HG03558 (cell line): ENCODE results near the gene CABLES1.

ENCODE experiments used
- ATAC-seq: cut with Tn5 transposase; IDR thresholded peaks from one replicate; pipeline ENCODE4 v1.9.1; 2021; ENCODE audit warnings: moderate number of reproducible peaks; ENCODE audit not compliant: unreplicated experiment; ENCODE audit errors: extremely low read depth

The CABLES1 gene

GRCh38 chr18:23209796-23210195 lies 74.5 kb downstream of the CABLES1 start:
- no peak for ATAC-seq

- no peak for ATAC-seq
Measured at GRCh38 chr18:23210526-23210925, 75.2 kb downstream of the CABLES1 start.

- no peak for ATAC-seq
Measured at GRCh38 chr18:23211146-23211545, 75.9 kb downstream of the CABLES1 start.

- ATAC-seq = no peak
Measured at GRCh38 chr18:23212161-23212560, 76.9 kb downstream of the CABLES1 start.

GRCh38 chr18:23213200-23213599 lies 77.9 kb downstream of the CABLES1 start:
- no peak for ATAC-seq

GRCh38 chr18:23217781-23218180 lies 82.5 kb downstream of the CABLES1 start:
- no peak for ATAC-seq

- ATAC-seq = no peak
Measured at GRCh38 chr18:23220355-23220754, 85.1 kb downstream of the CABLES1 start.

- no peak for ATAC-seq
Measured at GRCh38 chr18:23223641-23224040, 88.4 kb downstream of the CABLES1 start.

GRCh38 chr18:23225503-23225902 lies 90.2 kb downstream of the CABLES1 start:
- ATAC-seq = no peak

- no peak for ATAC-seq
Measured at GRCh38 chr18:23226391-23226790, 91.1 kb downstream of the CABLES1 start.

GRCh38 chr18:23226930-23227725 lies 91.8 kb downstream of the CABLES1 start:
- ATAC-seq = no peak

GRCh38 chr18:23227726-23228070 lies 92.4 kb downstream of the CABLES1 start:
- ATAC-seq = no peak

GRCh38 chr18:23228102-23229061 lies 93.1 kb downstream of the CABLES1 start:
- ATAC-seq = peak; percentile 33

- no peak for ATAC-seq
Measured at GRCh38 chr18:23229472-23229871, 94.2 kb downstream of the CABLES1 start.

- no peak for ATAC-seq
Measured at GRCh38 chr18:23230686-23231085, 95.4 kb downstream of the CABLES1 start.

GRCh38 chr18:23231340-23232021 lies 96.2 kb downstream of the CABLES1 start:
- peak; percentile 64 for ATAC-seq

- no peak for ATAC-seq
Measured at GRCh38 chr18:23232331-23232730, 97.0 kb downstream of the CABLES1 start.

- ATAC-seq = no peak
Measured at GRCh38 chr18:23234619-23235018, 99.3 kb downstream of the CABLES1 start.

GRCh38 chr18:23235336-23235735 lies 100.1 kb downstream of the CABLES1 start:
- no peak for ATAC-seq

- ATAC-seq = no peak
Measured at GRCh38 chr18:23235860-23236259, 100.6 kb downstream of the CABLES1 start.
